Colon (tissue), 2 donors: ENCODE measurements around the gene KICS2.
"Not testable (repeated sequence)": the region's sequence is repeated elsewhere in the genome, so short reads cannot be mapped to it uniquely, and the experiment has no call there.

Experiments used
- FAIRE-seq: peaks from 2 replicates; lab custom pipeline; 2012; peaks lifted over from hg19 to GRCh38; lab: Jason Lieb, UNC
- donor health status: control.
- donor health status: control.

The KICS2 gene

GRCh38 chr12:64222009-64222765 lies at the start of gene KICS2:
KICS2 (minus strand) TSS chr12:64222296; CDS start chr12:64222237, 59 bp downstream.
- no peak for FAIRE-seq

DNA sequence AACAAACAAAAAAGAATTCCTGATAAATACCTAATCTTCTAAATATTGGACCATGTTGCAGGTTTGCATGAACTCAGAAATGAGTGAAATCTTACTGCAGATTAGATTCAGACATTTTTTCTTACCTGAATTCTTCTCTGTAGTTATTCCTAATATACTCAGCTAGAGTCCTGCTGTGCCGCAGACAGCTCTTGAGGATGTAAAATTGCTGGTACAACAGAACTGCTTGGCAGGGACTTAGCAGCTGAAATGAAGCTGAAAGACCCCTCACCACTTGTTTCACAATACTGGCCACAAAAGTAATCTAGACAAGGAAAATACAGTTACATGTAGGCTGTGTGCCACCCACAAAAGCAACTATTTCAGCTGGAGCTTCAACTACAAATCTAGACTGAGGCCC lies 48.3 kb upstream of the KICS2 start:
- no peak for FAIRE-seq

- FAIRE-seq, result no peak
Measured at GRCh38 chr12:64269161-64269560, 47.1 kb upstream of the KICS2 start.

DNA sequence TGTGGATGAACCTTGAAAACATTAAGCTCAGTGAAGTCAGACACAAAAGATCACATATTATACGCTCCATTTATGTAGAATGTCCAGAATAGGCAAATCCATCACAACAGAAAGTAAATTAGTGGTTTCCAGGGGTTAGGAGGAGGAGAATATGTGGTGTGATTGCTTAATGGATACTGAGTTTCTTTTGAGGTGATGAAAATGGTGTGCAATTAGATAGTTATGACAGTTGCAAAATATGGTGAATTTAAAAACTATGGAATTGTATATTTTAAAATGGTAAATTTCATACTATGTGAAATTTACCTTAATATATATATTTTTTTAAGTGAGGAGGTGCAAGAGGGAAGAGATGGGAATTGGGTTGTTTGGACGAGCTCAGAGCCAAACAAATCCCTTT lies 46.3 kb upstream of the KICS2 start:
- FAIRE-seq, result no peak

GRCh38 chr12:64265839-64266238 lies 43.7 kb upstream of the KICS2 start:
- no peak for FAIRE-seq

GRCh38 chr12:64261813-64262212 lies 39.7 kb upstream of the KICS2 start:
- FAIRE-seq, result no peak

GRCh38 chr12:64258576-64258975 lies 36.5 kb upstream of the KICS2 start:
- FAIRE-seq, result no peak

DNA sequence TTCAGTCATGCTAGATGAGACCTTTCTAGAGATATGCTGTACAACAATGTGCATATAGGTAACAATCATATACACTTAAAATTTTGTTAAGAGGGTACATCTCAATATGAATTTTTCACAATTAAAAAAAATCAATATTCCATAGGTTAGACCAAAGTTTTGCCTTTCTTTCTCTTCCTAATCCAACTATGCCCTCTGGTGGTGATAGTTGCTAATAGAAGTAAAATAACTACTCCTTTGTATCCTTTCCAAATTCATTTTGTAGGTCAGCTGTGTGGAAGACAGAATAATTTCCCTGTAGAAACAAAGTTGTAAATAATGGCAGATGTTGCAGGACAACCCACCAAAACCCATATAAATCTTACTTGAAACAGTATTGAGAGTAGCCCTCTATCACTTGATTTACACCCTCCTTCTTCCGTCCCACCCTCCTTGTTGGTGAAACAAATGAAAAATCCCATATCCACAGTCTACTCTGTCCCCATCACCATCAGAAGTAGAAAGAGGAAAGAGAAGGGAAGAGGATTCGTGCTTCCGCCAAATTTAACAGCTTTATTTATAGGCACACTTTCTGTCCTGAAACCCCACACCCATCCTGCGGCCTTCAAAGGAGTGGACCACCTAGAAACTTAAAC lies 34.2 kb upstream of the KICS2 start:
- FAIRE-seq, result peak; percentile 38

- FAIRE-seq, result no peak
Measured at GRCh38 chr12:64255249-64255648, 33.2 kb upstream of the KICS2 start.

- no peak for FAIRE-seq
Measured at GRCh38 chr12:64253356-64253755, 31.3 kb upstream of the KICS2 start.

GRCh38 chr12:64252681-64253080 lies 30.6 kb upstream of the KICS2 start:
- no peak for FAIRE-seq

- FAIRE-seq, result no peak
Measured at GRCh38 chr12:64243809-64244208, 21.7 kb upstream of the KICS2 start.

- no peak for FAIRE-seq
Measured at GRCh38 chr12:64240781-64241180, 18.7 kb upstream of the KICS2 start.

- no peak for FAIRE-seq
Measured at GRCh38 chr12:64237382-64237781, 15.3 kb upstream of the KICS2 start.

- FAIRE-seq, result no peak
Measured at GRCh38 chr12:64236549-64236948, 14.5 kb upstream of the KICS2 start.

- no peak for FAIRE-seq
Measured at GRCh38 chr12:64232196-64232595, 10.1 kb upstream of the KICS2 start.

- no peak for FAIRE-seq
Measured at GRCh38 chr12:64229796-64230195, 7.7 kb upstream of the KICS2 start.

- FAIRE-seq, result no peak
Measured at GRCh38 chr12:64229240-64229639, 7.1 kb upstream of the KICS2 start.

DNA sequence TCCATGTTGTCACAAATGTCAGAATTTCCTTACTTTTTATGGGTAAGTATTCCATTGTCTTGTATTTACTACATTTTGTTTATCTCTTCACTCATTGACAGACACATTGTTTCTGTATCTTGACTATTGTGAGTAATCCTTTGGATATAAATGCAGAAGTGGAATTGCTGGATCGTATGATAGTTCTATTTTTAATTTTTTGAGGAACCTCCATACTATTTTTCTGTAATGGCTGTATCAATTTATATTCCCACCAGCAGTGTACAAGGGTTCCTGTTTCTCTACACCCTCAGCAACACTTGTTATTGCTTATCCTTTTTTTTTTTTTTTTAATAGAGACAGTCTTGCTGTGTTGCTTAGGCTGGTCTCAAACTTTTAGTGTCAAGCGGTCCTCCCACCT lies 3.5 kb upstream of the KICS2 start:
- FAIRE-seq, result no peak

DNA sequence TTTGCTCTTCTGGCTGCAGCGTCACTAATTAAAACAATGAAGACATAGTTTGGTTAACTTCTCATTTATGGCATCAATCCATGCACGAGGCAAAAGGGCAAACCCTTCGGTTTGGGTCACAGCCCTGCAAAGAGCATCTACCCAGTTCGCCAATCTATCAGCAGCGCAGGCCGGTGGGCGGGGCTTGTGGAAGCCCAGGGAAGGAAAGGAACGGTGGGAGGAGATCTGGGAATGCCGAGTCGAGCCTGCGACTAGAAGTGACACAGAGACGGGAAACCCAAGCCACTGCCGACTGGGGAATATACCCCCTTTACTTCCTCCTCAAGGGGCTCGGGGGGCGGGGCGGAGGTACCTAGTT lies 466 bp downstream of the KICS2 start:
- FAIRE-seq, result no peak

DNA sequence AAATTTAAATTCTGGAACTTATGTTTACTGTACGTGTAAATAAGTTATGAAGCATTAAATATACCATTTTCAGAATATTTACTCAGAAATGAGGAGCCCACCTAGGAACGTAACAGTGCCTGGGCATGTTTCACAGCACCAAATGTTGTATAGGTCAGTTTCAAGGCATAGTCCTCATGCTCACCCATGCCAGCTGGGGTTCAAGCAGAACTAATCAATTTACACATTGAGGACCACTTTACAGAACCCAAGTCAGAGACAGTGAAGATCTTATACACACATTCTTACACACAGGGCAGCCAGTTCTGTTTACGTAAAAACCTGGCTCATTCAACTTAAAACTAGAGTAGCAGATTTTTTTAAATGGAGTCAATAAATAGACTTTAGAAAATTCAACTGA lies 2.0 kb downstream of the KICS2 start:
- FAIRE-seq, result no peak

GRCh38 chr12:64219145-64219544 lies 3.0 kb downstream of the KICS2 start:
- FAIRE-seq, result no peak

DNA sequence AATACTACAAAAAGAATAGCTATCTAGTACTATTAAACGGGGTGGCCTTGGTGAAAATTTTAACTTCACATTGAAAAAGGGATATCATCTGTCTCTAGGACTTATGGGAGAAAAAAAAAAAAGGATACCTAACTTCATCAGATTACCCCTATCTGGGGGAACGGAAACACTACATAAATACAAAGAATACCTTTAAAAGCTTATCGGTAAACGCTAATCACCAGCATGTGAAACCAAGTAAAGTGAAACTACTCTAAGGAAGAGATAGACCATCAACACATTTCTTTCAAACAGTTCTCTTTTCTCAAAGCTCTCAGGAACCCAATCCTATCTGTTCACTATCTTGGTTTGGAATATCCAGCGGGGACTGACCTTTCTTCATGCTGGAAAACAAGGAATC lies 3.5 kb downstream of the KICS2 start:
- no peak for FAIRE-seq

DNA sequence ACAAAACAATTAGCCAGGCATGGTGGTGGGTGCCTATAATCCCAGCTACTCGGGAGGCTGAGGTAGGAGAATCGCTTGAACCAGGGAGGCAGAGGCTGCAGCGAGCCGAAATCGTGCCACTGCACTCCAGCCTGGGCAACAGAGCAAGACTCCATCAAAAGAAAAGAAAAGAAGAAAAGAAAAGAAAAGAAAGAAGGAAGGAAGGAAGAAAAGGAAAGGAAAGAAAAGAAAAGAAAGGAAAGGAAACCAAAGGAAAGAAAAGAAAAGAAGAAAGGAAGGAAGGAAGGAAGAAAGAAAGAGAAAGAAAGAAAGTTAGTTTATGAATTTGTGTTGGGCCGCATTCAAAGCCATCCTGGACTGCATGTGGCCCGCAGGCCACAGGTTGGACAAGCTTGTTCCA lies 4.5 kb downstream of the KICS2 start:
- FAIRE-seq, result not testable (repeated sequence)
